GM12875 (cell line): ENCODE measurements around the gene CDH15.

ENCODE experiments used
- H3K4me3 ChIP-seq: one replicate; pipeline ENCODE4 v1.5.1; 2011; ENCODE audit warnings: low read depth, low read length, control low read depth
- TF ChIP-seq, protein P1 (sequence below): IDR thresholded peaks from 2 replicates; pipeline ENCODE4 v1.5.1; 2011; ENCODE audit warnings: low read depth, mild to moderate bottlenecking, control low read depth, inconsistent platforms, low read length, moderate library complexity, borderline replicate concordance; ENCODE audit not compliant: insufficient read depth

CDH15 gene

GRCh38 chr16:89137666-89138512 is 33.7 kb upstream of the CDH15 start:
- TF ChIP-seq, protein P1, sequence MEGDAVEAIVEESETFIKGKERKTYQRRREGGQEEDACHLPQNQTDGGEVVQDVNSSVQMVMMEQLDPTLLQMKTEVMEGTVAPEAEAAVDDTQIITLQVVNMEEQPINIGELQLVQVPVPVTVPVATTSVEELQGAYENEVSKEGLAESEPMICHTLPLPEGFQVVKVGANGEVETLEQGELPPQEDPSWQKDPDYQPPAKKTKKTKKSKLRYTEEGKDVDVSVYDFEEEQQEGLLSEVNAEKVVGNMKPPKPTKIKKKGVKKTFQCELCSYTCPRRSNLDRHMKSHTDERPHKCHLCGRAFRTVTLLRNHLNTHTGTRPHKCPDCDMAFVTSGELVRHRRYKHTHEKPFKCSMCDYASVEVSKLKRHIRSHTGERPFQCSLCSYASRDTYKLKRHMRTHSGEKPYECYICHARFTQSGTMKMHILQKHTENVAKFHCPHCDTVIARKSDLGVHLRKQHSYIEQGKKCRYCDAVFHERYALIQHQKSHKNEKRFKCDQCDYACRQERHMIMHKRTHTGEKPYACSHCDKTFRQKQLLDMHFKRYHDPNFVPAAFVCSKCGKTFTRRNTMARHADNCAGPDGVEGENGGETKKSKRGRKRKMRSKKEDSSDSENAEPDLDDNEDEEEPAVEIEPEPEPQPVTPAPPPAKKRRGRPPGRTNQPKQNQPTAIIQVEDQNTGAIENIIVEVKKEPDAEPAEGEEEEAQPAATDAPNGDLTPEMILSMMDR, result no peak
- H3K4me3 ChIP-seq, result no peak overlapping the region

DNA sequence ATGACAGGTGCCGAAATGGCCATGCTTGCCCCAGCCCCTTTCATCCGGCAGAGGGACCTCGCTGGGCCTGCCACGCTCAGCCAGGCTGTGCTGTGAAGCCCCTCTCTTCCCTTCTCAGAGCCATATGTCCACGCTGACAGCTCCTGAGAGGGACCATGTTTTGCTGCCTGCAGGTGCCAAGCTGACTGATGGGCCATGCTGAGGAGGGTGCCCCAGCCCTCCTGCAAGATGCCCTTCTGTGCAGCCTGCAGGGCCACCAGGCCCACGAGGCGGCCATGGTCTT is 33.1 kb upstream of the CDH15 start:
- TF ChIP-seq, protein P1, result no peak
- no peak overlapping the region for H3K4me3 ChIP-seq

DNA sequence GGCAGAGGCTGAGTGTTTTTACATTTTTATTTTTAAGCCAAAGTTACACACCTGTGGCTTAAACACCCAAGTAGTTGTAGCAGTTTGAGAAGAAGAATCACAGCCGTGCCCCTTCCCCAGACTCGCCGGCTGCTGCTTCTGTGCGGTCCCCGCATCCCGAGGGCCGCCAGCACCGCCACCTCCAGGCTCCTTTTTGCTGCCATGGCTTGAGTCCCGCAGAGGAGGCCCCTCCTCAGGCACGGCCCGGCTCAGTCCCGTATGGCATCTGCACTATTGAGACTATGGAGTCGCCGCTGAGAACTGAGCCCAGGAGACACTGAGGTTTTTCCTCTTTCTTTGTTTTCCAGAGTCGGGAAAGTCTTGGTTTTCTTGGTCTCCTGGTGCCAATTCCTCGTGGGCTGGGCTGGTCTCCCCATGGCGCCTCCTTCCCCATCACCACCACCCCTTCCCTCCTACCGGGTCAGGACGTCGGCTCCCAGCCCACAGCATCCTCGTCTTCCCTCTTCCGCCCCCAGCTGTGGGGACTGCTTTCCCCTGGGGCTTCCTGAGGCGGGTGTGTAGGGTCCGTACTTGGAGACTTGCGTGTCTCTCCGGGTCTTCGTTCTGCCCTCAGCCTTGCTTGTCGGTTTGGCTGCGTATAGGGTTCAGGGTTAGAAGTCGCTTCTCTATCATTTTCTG is 32.6 kb upstream of the CDH15 start:
- H3K4me3 ChIP-seq, result no peak overlapping the region
- TF ChIP-seq, protein P1, result no peak

DNA sequence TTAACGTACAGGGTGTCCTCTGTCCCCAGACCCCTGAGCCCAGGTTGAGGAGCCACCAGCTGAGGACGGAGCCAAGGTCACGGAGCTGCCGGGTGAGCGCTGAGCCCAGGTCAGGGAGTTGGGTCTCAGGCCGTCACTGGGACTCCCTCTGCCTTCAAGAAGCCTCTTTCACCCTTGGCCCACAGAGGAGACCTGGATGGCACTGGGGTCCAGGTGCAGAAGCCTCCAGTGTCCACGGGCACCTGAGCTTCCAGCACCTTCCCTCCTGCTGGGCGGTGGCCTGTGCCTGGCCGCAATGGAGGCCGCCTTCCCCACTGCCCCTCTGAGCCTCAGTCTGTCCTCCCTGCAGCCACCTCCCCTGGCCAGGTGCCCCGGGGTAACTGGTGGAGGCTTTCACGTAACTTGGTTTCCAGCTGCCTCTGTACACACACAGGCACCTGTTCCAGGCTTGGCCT is 31.6 kb upstream of the CDH15 start:
- TF ChIP-seq, protein P1, result no peak
- no peak overlapping the region for H3K4me3 ChIP-seq

DNA sequence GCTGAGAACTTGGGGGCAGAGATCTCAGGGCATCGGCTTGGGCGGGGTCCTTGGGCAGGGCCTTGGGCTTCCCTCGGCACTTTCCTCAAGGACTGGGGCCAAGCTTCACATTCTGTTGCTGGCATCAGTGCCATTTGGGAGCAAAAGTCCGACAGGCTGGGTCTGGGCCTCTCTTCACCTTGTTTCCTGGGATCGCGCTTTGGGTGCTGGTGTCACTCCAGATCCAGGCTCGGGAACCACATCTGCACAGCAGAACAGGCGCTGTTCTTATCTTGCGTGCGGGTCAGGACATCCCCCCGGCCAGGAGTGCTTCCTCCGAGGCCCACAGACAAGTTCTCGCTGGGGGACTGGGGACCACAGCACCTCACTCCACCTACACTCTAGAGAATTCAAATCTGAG is 31.1 kb upstream of the CDH15 start:
- no peak overlapping the region for H3K4me3 ChIP-seq
- TF ChIP-seq, protein P1, result no peak

DNA sequence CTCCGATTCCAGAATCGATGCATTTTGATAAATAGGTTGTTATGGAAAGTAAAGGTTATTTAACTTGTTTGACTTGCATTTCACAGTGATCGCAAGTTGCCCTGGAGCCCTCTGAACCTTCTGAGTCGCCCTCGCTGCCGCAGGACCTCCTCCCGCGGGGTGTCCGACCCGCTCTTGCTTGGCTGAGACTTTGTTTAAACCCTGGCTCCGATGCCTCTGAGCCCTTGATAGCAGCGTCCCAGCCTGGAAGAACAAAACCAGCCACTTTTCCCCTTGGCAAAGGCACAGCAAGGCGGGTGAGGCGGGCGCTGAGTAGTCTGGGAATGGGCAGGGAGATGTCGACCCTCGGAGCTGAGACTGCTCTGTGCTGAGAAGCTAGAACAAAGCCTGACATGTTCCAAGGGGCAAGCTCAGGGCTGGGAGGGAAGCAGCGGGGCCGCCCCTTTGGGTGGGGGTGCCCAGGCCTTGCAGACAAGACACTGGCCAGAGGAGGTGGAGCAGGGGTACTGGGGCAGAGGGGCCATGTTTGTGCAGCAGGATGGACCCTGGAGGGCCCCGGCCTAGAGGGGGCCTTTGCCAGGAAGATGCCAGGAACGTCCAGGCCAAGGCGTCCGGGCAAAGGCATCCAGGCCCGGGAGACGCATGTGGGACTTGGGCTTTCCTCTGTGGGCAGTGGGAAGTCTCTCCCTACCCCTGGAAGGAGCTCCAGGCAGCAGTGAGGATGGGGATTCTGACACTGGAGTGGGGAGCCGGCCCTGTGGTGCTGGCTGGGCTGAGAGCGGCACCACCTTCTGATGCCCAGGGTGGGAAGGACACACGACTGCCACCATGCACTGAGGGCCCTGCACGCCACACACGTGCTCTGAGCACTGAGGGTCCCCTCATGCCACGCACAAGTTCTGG is 30.3 kb upstream of the CDH15 start:
- TF ChIP-seq, protein P1, result no peak
- no peak overlapping the region for H3K4me3 ChIP-seq

GRCh38 chr16:89141884-89142267 is 29.7 kb upstream of the CDH15 start:
- TF ChIP-seq, protein P1, result no peak

More at GRCh38 chr16:89141884-89142267, 29.7 kb upstream of the CDH15 start:
- no peak overlapping the region for H3K4me3 ChIP-seq
